Osteocyte (in vitro differentiated cells): ENCODE results near the gene KCNA2. TPM values are rescaled to one million over a fixed set of nuclear protein-coding genes. Genes with fewer than 3 reads are reported as not detected.

ENCODE experiments used
- DNase-seq: peaks from one replicate; pipeline ENCODE4 v3.0.0; 2021; ENCODE audit warnings: mixed read lengths; ENCODE audit not compliant: unreplicated experiment; ENCODE audit errors: extremely low spot score
- H3K27ac Mint-ChIP-seq: one replicate; pipeline ENCODE4 v1.8.0; 2021; ENCODE audit warnings: mild to moderate bottlenecking, mixed read lengths; ENCODE audit not compliant: unreplicated experiment
- H3K27me3 Mint-ChIP-seq: one replicate; pipeline ENCODE4 v1.8.0; 2021; ENCODE audit warnings: mixed read lengths; ENCODE audit not compliant: unreplicated experiment
- H3K36me3 Mint-ChIP-seq: one replicate; pipeline ENCODE4 v1.8.0; 2021; ENCODE audit warnings: mixed read lengths; ENCODE audit not compliant: unreplicated experiment
- H3K4me1 Mint-ChIP-seq: one replicate; pipeline ENCODE4 v1.8.0; 2021; ENCODE audit warnings: mixed read lengths; ENCODE audit not compliant: unreplicated experiment
- H3K4me3 Mint-ChIP-seq: one replicate; pipeline ENCODE4 v1.8.0; 2021; ENCODE audit warnings: mild to moderate bottlenecking, moderate library complexity, mixed read lengths; ENCODE audit not compliant: unreplicated experiment
- H3K9me3 Mint-ChIP-seq: one replicate; pipeline ENCODE4 v1.8.0; 2021; ENCODE audit warnings: mixed read lengths; ENCODE audit not compliant: unreplicated experiment
- CTCF ChIP-seq: fragments of 200-600 bp; sonication (generic); IDR thresholded peaks from 2 replicates; pipeline ENCODE4 v1.5.0; 2021; ENCODE audit warnings: antibody characterized with exemption, mild to moderate bottlenecking, moderate library complexity
- total RNA-seq: library from RNA; stranded (reverse); gene quantifications from 2 replicates; pipeline ENCODE4 v1.2.1, GENCODE V29; 2021

KCNA2 gene
- total RNA-seq, 1 donor from 2014 or later: 0.05 TPM

- DNase-seq: no peak
- Mint-ChIP-seq H3K27me3 (no peaks in the 10 kb centered on the region), H3K27ac (no peak overlapping the region), H3K4me1 (no peaks in the 10 kb centered on the region), H3K4me3 (no peak overlapping the region), H3K9me3 (no peaks in the 10 kb centered on the region), H3K36me3 (no peaks in the 10 kb centered on the region)
- no peak for TF ChIP-seq CTCF
These were observed 23.8 kb downstream of the KCNA2 start for GRCh38 chr1:110582378-110582777.

GRCh38 chr1:110581682-110582145 lies 24.4 kb downstream of the KCNA2 start:
- no peaks in the 10 kb centered on the region for H3K36me3 Mint-ChIP-seq
- no peak overlapping the region for H3K27ac Mint-ChIP-seq
- DNase-seq: no peak

DNA sequence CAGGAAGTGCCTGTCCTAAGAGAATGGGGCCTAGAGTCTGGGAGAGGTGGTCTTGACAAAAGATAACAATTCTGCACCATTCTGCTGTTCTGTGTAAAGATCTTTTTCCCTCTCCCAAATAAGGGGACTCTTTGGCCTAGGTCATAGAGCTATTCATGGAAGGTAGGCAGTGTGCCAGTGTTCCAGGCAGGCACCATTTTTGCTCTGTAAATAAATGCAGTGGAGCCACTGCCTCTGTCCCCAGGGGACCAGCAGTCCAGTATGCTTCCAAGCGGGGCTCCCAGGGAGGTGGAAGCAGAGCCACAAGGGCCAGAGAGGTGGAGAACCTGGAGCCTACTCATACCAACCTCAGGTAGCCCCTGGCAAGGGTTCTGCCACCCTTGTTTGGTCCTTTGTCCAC lies 25.9 kb downstream of the KCNA2 start:
- Mint-ChIP-seq H3K9me3 (no peaks in the 10 kb centered on the region), H3K4me1 (no peaks in the 10 kb centered on the region), H3K36me3 (no peaks in the 10 kb centered on the region), H3K4me3 (no peak overlapping the region), H3K27ac (no peak overlapping the region), H3K27me3 (no peaks in the 10 kb centered on the region)
- TF ChIP-seq CTCF: no peak
- no peak for DNase-seq

More at GRCh38 chr1:110581682-110582145, 24.4 kb downstream of the KCNA2 start:
- H3K4me3 Mint-ChIP-seq: no peak overlapping the region
- H3K9me3 Mint-ChIP-seq: no peaks in the 10 kb centered on the region
- H3K4me1 Mint-ChIP-seq: no peaks in the 10 kb centered on the region
- H3K27me3 Mint-ChIP-seq: no peaks in the 10 kb centered on the region
- no peak for TF ChIP-seq CTCF

DNA sequence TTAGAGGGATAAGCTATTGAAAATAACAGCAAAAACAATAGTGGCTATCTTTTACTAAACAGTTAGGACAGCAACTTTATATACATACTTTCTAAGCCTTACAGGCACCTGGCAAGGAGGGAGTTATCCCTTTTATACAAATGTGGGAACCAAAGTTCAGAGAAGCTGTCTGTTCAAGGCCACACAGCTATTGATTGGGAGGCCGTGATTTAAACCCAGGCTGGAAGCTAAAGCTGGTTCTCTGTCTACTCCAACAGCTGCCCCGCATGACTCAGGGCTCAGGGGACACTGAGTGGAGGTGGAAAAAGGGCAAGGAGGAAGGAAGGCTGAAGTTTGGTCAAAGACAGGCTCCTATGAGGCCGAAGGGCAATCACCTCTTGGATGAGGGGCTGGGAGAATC lies 26.7 kb downstream of the KCNA2 start:
- Mint-ChIP-seq H3K27ac (no peak overlapping the region), H3K4me3 (no peak overlapping the region), H3K9me3 (no peaks in the 10 kb centered on the region), H3K4me1 (no peaks in the 10 kb centered on the region), H3K27me3 (no peaks in the 10 kb centered on the region), H3K36me3 (no peaks in the 10 kb centered on the region)
- no peak for TF ChIP-seq CTCF
- DNase-seq: no peak

- no peaks in the 10 kb centered on the region for H3K9me3 Mint-ChIP-seq
- no peak for DNase-seq
- no peak for TF ChIP-seq CTCF
- no peak overlapping the region for H3K4me3 Mint-ChIP-seq
- no peaks in the 10 kb centered on the region for H3K27me3 Mint-ChIP-seq
- no peaks in the 10 kb centered on the region for H3K4me1 Mint-ChIP-seq
- no peak overlapping the region for H3K27ac Mint-ChIP-seq
- H3K36me3 Mint-ChIP-seq: no peaks in the 10 kb centered on the region
These were observed 29.7 kb downstream of the KCNA2 start for GRCh38 chr1:110576441-110576840.
